Spinal cord (tissue), 10 donors: ENCODE data around the gene SLC28A1. TPM values are rescaled to one million over a fixed set of nuclear protein-coding genes. Genes with fewer than 3 reads are reported as not detected.
"Not testable (repeated sequence)": the region's sequence is repeated elsewhere in the genome, so short reads cannot be mapped to it uniquely, and the experiment has no call there.

Experiments
- DNase-seq, 6 donors: peaks; one replicate each; pipeline versions ENCODE4 v3.0.0 to v3.0.0-alpha.2; 2013 to 2015; ENCODE audit warnings: low spot score in 6 of 6, low read depth in 4 of 6
- H3K27ac ChIP-seq: one replicate; pipeline ENCODE4 v1.5.1; 2013; ENCODE audit warnings: low read depth, low read length, control low read depth
- H3K27me3 ChIP-seq: one replicate; pipeline ENCODE4 v1.6.1; 2013; ENCODE audit warnings: low read length; ENCODE audit not compliant: control insufficient read depth, insufficient read depth
- H3K36me3 ChIP-seq: one replicate; pipeline ENCODE4 v1.6.1; 2013; ENCODE audit warnings: low read length; ENCODE audit not compliant: control insufficient read depth, insufficient read depth
- H3K4me1 ChIP-seq: one replicate; pipeline ENCODE4 v1.6.1; 2013; ENCODE audit warnings: low read length; ENCODE audit not compliant: control insufficient read depth, insufficient read depth
- H3K4me3 ChIP-seq: one replicate; pipeline ENCODE4 v1.5.1; 2013; ENCODE audit warnings: low read depth, low read length, control low read depth
- H3K9me3 ChIP-seq: one replicate; pipeline ENCODE4 v1.6.1; 2013; ENCODE audit warnings: low read length; ENCODE audit not compliant: control insufficient read depth, insufficient read depth
- WGBS: methylation state at CpG from one replicate; pipeline ENCODE4 v1.1.5; 2013; ENCODE audit warnings: missing lambda C conversion rate; ENCODE audit not compliant: insufficient coverage; 5-methylcytosine and 5-hydroxymethylcytosine counted together
- polyA plus RNA-seq, 2 donors: library from polyadenylated mRNA; unstranded; fragments of 120-200 nt; gene quantifications; one replicate each; pipeline ENCODE4 v1.2.1, GENCODE V29; 2013; ENCODE audit not compliant: insufficient read length in 2 of 2
- total RNA-seq, 2 donors: library from RNA; depleted of rRNA in 1 of 2; stranded (reverse); fragments of 120-200 nt in 1 of 2; fragments of >200 nt in 1 of 2; gene quantifications; one replicate each; pipeline versions ENCODE4 v1.2.3 to v1.2.4, GENCODE V29; 2013 to 2014
- donor health status: healthy.

Gene SLC28A1
- total and polyA plus RNA-seq, 4 donors, result 0.13 to 0.22 (median 0.20) TPM

DNA sequence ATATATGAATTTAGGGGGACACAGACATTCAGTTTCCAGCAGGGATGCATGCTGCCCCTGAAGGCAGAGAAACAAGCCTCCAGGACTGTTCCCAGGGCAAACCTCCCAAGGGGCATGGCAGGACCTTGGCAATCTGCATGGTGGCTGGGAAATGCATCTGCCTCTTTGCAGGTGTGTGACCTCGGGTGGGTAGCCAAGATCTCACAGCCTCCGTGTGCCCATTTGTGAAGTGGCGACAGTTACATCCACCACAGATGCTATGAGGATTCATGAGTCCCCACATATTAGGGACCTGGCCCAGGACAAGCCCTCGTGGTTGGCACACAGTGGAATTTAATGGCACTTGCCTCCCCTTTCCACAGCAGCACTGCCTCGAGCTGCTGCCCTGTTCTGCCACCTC lies 29.9 kb downstream of the SLC28A1 start:
- H3K27me3 ChIP-seq, result no peaks in the 10 kb centered on the region
- no peaks in the 10 kb centered on the region for H3K36me3 ChIP-seq
- H3K9me3 ChIP-seq, result no peaks in the 10 kb centered on the region
- no peak for DNase-seq
- H3K27ac ChIP-seq, result peak overlapping the region; percentile 26
- no peak overlapping the region for H3K4me3 ChIP-seq
- H3K4me1 ChIP-seq, result peaks cover 12% of the 10 kb centered on the region
- 87% methylated on average over 2 of the region's 5 CpGs for WGBS

DNA sequence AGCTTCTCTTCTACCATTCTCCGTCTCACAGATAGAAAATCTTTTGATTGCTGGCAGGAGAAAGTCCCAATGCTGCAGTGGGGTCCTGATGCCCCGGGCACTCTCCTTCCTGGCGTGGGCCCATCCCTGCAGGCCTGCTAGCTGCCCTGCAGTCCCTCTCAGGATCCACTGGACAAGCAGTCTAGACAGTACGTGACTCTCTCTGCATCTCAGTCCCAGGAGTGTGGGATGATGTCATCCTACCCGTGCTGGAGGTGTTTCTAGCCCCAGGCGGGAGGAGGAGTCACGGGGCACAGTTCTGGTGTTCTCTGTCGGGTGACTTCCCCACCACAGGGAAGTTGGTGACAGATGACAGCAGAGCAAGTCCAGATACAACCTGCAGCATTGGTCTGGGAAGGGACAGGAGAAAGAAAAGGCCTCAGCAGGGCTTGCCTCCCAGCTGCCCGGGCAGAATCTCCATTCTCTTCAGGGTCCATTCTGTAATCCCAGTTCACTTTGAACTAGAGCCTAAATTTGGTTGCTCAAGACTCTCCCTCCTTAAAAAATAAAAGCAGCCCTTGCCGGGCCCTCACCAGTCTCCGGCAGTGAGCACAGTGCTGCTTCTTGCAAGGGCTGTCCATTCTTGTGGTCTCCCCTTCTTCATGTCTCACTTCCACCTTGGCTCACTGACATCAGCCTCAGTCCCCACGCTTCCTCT lies 30.6 kb downstream of the SLC28A1 start:
- Histone ChIP-seq H3K4me3 (no peak overlapping the region), H3K4me1 (peaks cover 12% of the 10 kb centered on the region), H3K27ac (peak overlapping the region; percentile 38), H3K27me3 (no peaks in the 10 kb centered on the region), H3K36me3 (no peaks in the 10 kb centered on the region), H3K9me3 (no peaks in the 10 kb centered on the region)
- 63% methylated on average over 10 of the region's 12 CpGs for WGBS
- DNase-seq, result peak in 4 of 6 donors; percentile 6 to 54 (median 26)

GRCh38 chr15:84915606-84915958 lies 31.1 kb downstream of the SLC28A1 start:
- DNase-seq, result no peak
- WGBS, result 56% methylated on average over 3 of the region's 3 CpGs
- H3K4me1 ChIP-seq, result peaks cover 12% of the 10 kb centered on the region
- no peaks in the 10 kb centered on the region for H3K36me3 ChIP-seq
- no peaks in the 10 kb centered on the region for H3K27me3 ChIP-seq
- no peak overlapping the region for H3K27ac ChIP-seq
- H3K4me3 ChIP-seq, result no peak overlapping the region
- H3K9me3 ChIP-seq, result no peaks in the 10 kb centered on the region

DNA sequence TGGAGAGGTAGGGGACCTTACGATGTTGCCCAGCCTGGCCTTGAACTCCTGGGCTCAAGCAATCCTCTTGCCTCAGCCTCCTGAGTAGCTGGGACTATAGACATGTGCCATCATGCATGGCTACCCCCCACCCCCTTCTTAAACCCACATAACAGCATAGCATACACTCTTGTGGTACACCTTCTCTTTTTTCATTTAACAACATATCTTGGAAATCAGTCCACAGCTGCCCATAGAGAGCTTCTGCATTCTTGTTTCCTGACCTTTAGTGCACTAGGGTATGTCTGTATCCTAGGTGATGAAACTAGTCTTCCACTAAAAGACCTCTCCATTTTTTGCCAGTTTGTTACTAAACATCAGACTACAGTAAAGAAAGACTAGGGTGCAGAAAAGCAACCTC lies 33.0 kb downstream of the SLC28A1 start:
- H3K27me3 ChIP-seq, result no peaks in the 10 kb centered on the region
- WGBS, result 86% methylated on average over 1 of the region's 1 CpG
- peaks cover 12% of the 10 kb centered on the region for H3K4me1 ChIP-seq
- H3K9me3 ChIP-seq, result no peaks in the 10 kb centered on the region
- no peak overlapping the region for H3K4me3 ChIP-seq
- no peak overlapping the region for H3K27ac ChIP-seq
- H3K36me3 ChIP-seq, result no peaks in the 10 kb centered on the region
- no peak for DNase-seq

DNA sequence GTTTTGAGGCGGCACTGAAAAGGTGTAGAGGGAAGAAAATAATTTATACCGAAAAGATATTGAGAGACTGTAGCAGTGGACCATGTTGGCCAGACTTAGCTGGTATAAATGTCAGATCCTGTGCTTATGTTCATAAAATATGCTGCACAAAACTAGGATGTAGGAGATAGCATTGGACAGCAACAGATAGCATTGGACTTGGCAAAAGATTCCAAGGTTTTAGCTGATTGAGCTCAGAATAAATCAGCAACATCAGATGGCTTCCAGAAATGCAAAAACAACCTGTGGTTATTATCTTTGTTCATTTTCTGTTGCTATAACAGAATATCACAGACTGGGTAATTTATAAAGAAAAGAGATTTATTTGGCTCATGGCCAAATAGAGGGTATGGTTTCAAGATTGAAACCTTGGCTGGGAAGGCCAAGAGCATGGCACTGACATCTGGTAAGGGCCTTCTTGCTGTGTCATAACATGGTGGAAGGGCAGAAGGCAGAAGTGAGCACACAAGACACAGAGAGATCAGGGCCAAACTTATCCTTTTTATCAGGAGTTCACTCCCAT lies 34.7 kb downstream of the SLC28A1 start:
- Histone ChIP-seq H3K36me3 (no peaks in the 10 kb centered on the region), H3K4me3 (no peak overlapping the region), H3K27me3 (no peaks in the 10 kb centered on the region), H3K27ac (no peak overlapping the region), H3K9me3 (no peaks in the 10 kb centered on the region), H3K4me1 (peaks cover 12% of the 10 kb centered on the region)
- no peak for DNase-seq
- 100% methylated on average over 2 of the region's 2 CpGs for WGBS

DNA sequence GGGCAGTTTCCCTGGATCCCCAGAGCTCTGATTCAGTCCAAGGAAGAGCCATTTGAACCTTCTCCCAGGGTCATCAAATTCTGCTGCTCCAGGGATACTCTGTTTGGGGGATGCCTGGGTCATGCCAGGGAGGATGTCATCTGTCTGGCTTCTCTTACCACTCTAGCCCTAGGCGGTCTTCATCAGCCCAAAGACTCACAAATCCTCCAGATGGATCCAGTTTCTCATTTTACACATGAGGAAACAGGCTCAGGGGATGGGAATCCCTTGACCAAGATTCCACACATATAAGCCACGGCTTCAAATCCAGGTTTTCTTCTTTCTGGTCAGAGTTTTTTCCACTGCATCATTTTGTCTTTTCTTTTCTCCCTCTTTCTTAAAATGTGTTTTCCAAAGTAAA lies 36.7 kb downstream of the SLC28A1 start:
- WGBS, result 100% methylated on average over 1 of the region's 2 CpGs
- no peak for DNase-seq

GRCh38 chr15:84922530-84922929 lies 38.1 kb downstream of the SLC28A1 start:
- DNase-seq, result no peak
- Histone ChIP-seq H3K4me1 (no peaks in the 10 kb centered on the region), H3K9me3 (no peaks in the 10 kb centered on the region), H3K27ac (no peak overlapping the region), H3K27me3 (no peaks in the 10 kb centered on the region), H3K36me3 (no peaks in the 10 kb centered on the region), H3K4me3 (no peak overlapping the region)
- WGBS, result 90% methylated on average over 13 of the region's 13 CpGs

More for the DNA sequence above, 36.7 kb downstream of the SLC28A1 start:
- H3K9me3 ChIP-seq, result no peaks in the 10 kb centered on the region
- no peaks in the 10 kb centered on the region for H3K27me3 ChIP-seq
- no peaks in the 10 kb centered on the region for H3K4me1 ChIP-seq
- no peak overlapping the region for H3K4me3 ChIP-seq
- H3K36me3 ChIP-seq, result no peaks in the 10 kb centered on the region
- H3K27ac ChIP-seq, result no peak overlapping the region

GRCh38 chr15:84924077-84924731 lies 39.7 kb downstream of the SLC28A1 start:
- Histone ChIP-seq H3K27me3 (no peaks in the 10 kb centered on the region), H3K36me3 (no peaks in the 10 kb centered on the region), H3K27ac (no peak overlapping the region), H3K4me3 (no peak overlapping the region), H3K4me1 (peaks cover 3% of the 10 kb centered on the region), H3K9me3 (no peaks in the 10 kb centered on the region)
- no peak for DNase-seq
- 69% methylated on average over 3 of the region's 4 CpGs for WGBS

GRCh38 chr15:84924821-84925569 lies 40.5 kb downstream of the SLC28A1 start:
- not testable (repeated sequence) for H3K27me3 ChIP-seq, H3K27ac ChIP-seq, H3K4me3 ChIP-seq, DNase-seq, H3K36me3 ChIP-seq, H3K9me3 ChIP-seq, H3K4me1 ChIP-seq
- 95% methylated on average over 9 of the region's 17 CpGs for WGBS
